MCF 10A (cell line): ENCODE data around the gene PRR23C. TPM values are rescaled to one million over a fixed set of nuclear protein-coding genes. Genes with fewer than 3 reads are reported as not detected.
A peak's percentile ranks its signal among the peaks of the same experiment; 100 is the strongest.

ENCODE experiments used
- BruUV-seq: library from RNA; stranded (reverse); fragments of 400-500 nt; replicated peaks from 2 replicates; lab custom pipeline; 2021; lab: Mats Ljungman, UMichigan
- CTCF ChIA-PET: fragments of 300-600 bp; sonication (Branson Sonifier 250); formaldehyde crosslinking; extraction: SDS; loops from one replicate; lab custom pipeline; 2021; ENCODE audit warnings: antibody characterized with exemption, inconsistent platforms; lab: Yijun Ruan, JAX
- POLR2A ChIA-PET: fragments of 300-600, 350-650 bp; sonication (Branson Sonifier 250); formaldehyde crosslinking; extraction: SDS; loops from one replicate; lab custom pipeline; 2020; ENCODE audit warnings: antibody characterized with exemption, inconsistent platforms; lab: Yijun Ruan, JAX
- DNase-seq: peaks from one replicate; pipeline ENCODE4 v3.0.0-alpha.2; 2018; ENCODE audit not compliant: unreplicated experiment
- H3K27ac Mint-ChIP-seq: one replicate; pipeline ENCODE4 v1.8.0; 2022; ENCODE audit warnings: mild to moderate bottlenecking, low read depth, mixed read lengths; ENCODE audit not compliant: unreplicated experiment
- H3K27me3 Mint-ChIP-seq: one replicate; pipeline ENCODE4 v1.8.0; 2022; ENCODE audit warnings: mixed read lengths; ENCODE audit not compliant: insufficient read depth, unreplicated experiment
- H3K36me3 Mint-ChIP-seq: one replicate; pipeline ENCODE4 v1.8.0; 2022; ENCODE audit warnings: mild to moderate bottlenecking, moderate library complexity, mixed read lengths; ENCODE audit not compliant: insufficient read depth, unreplicated experiment
- H3K4me1 Mint-ChIP-seq: one replicate; pipeline ENCODE4 v1.8.0; 2022; ENCODE audit warnings: mixed read lengths; ENCODE audit not compliant: insufficient read depth, unreplicated experiment
- H3K4me3 Mint-ChIP-seq: one replicate; pipeline ENCODE4 v1.8.0; 2022; ENCODE audit warnings: mild to moderate bottlenecking, moderate library complexity, mixed read lengths; ENCODE audit not compliant: unreplicated experiment
- H3K9me3 Mint-ChIP-seq: one replicate; pipeline ENCODE4 v1.8.0; 2022; ENCODE audit warnings: mixed read lengths; ENCODE audit not compliant: unreplicated experiment
- CTCF ChIP-seq: fragments of 200-600 bp; IDR thresholded peaks from one replicate; pipeline ENCODE4 v1.8.0; 2022; ENCODE audit warnings: antibody characterized with exemption, mild to moderate bottlenecking; ENCODE audit not compliant: unreplicated experiment
- intact Hi-C: fragments of 100-400 bp; cut with micrococcal nuclease; formaldehyde crosslinking; loops from 2 replicates; pipeline ENCODE4 v1.14.1; 2022
- total RNA-seq: library from RNA; stranded (reverse); gene quantifications from 2 replicates; pipeline ENCODE4 v1.2.3, GENCODE V29; 2022

PRR23C gene
- total RNA-seq, 1 experiment from 2014 or later: not detected

DNA sequence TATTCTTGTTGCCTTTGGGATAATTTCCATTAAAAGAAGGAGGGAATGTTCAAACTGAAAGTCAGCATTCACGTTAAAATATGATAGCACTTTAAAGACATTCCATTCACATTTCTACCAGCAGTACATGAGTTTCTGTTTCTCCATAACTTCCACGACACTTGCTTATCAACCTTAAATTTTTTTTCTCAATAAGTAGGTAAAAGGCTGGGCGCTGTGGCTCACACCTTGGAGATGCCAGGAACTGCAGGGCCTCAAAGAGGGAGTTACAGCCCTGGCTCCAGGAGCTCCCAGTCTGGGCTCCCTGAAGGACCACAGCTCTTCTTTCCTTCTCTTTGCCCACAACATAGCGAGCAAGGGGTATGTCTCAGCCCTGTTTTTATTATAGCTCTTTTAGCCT, 42.9 kb upstream of the PRR23C start:
- ChIA-PET CTCF (interaction anchor here (0.6 to 3.1 kb wide), 4 partner anchors 23 to 821 kb away, joined by 3 to 8 read pairs (median 4); no protein-coding TSS in a partner anchor), POLR2A (no interaction called here)
- H3K36me3 Mint-ChIP-seq: no peaks in the 10 kb centered on the region

GRCh38 chr3:139084176-139084575, 39.5 kb upstream of the PRR23C start:
- H3K4me1 Mint-ChIP-seq: no peaks in the 10 kb centered on the region
- no peak overlapping the region for H3K27ac Mint-ChIP-seq
- CTCF ChIA-PET: interaction anchor here (0.6 kb wide), 1 partner anchor 407 kb away, joined by 6 read pairs; no protein-coding TSS in a partner anchor
- POLR2A ChIA-PET: no interaction called here
- BruUV-seq: no TSS peak
- H3K4me3 Mint-ChIP-seq: no peak overlapping the region
- no peaks in the 10 kb centered on the region for H3K9me3 Mint-ChIP-seq
- intact Hi-C loops: no loop called here
- no peak for DNase-seq
- H3K36me3 Mint-ChIP-seq: no peaks in the 10 kb centered on the region
- H3K27me3 Mint-ChIP-seq: peaks cover 28% of the 10 kb centered on the region
- TF ChIP-seq CTCF: no peak

More for the DNA sequence above, 42.9 kb upstream of the PRR23C start:
- no peaks in the 10 kb centered on the region for H3K4me1 Mint-ChIP-seq
- H3K27ac Mint-ChIP-seq: no peak overlapping the region
- H3K4me3 Mint-ChIP-seq: no peak overlapping the region
- H3K9me3 Mint-ChIP-seq: peaks cover 5% of the 10 kb centered on the region
- H3K27me3 Mint-ChIP-seq: peaks cover 22% of the 10 kb centered on the region
- no peak for DNase-seq
- intact Hi-C loops: no loop called here
- no peak for TF ChIP-seq CTCF
- BruUV-seq: no TSS peak

DNA sequence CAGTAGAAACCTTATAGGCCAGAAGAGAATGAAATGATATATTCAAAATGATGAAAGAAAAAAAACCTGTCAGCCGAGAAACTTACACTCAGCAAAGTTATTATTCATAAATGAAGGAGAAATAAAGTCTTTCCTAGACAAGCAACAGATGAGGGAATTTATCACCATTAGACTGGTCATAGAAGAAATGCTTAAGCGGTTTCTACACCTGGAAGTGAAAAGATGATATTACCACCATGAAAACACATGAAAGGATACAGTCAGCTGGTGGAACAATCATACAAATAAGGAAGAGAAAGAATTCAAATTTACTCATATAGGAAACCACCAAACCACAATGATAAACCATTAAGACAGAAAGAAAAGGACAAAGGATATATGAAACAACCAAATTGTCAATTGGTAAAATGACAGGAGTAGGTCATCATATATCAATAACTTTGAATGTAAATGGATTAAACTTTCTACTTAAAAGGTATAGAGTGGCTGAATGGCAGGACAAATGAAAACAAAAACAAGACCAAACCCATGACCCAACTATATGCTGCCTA, 29.9 kb upstream of the PRR23C start:
- H3K4me3 Mint-ChIP-seq: no peak overlapping the region
- no TSS peak for BruUV-seq
- ChIA-PET POLR2A (interaction anchor here (0.7 kb wide), 1 partner anchor 1244 kb away, joined by 3 read pairs; no protein-coding TSS in a partner anchor), CTCF (no interaction called here)
- H3K36me3 Mint-ChIP-seq: no peaks in the 10 kb centered on the region
- H3K27ac Mint-ChIP-seq: no peak overlapping the region
- H3K9me3 Mint-ChIP-seq: peaks cover 7% of the 10 kb centered on the region
- intact Hi-C loops: no loop called here
- no peaks in the 10 kb centered on the region for H3K4me1 Mint-ChIP-seq
- peaks cover 23% of the 10 kb centered on the region for H3K27me3 Mint-ChIP-seq
- no peak for TF ChIP-seq CTCF
- DNase-seq: no peak

- Mint-ChIP-seq H3K4me3 (no peak overlapping the region), H3K27ac (no peak overlapping the region), H3K27me3 (no peaks in the 10 kb centered on the region), H3K36me3 (no peaks in the 10 kb centered on the region), H3K9me3 (no peaks in the 10 kb centered on the region), H3K4me1 (peaks cover 5% of the 10 kb centered on the region)
- intact Hi-C loops: no loop called here
- no TSS peak for BruUV-seq
- no peak for TF ChIP-seq CTCF
- POLR2A ChIA-PET: no interaction called here
- DNase-seq: peak; percentile 3
- CTCF ChIA-PET: no interaction called here
These were observed 18.2 kb upstream of the PRR23C start for GRCh38 chr3:139062918-139063317.
